HEK293T (cell line): ENCODE data around the gene PLEKHM1.

Source experiments
- ARNT ChIP-seq: fragments of 450-650 bp; IDR thresholded peaks from 2 replicates; pipeline ENCODE4 v1.6.1; 2017; ENCODE audit warnings: mild to moderate bottlenecking
- BHLHE40 ChIP-seq: fragments of 450-650 bp; IDR thresholded peaks from 2 replicates; pipeline ENCODE4 v1.6.1; 2016; ENCODE audit warnings: mild to moderate bottlenecking, moderate library complexity, borderline replicate concordance
- CTBP1 ChIP-seq: fragments of 450-650 bp; IDR thresholded peaks from 2 replicates; pipeline ENCODE4 v1.6.1; 2016; ENCODE audit warnings: borderline replicate concordance
- FOXA1 ChIP-seq: fragments of 450-650 bp; IDR thresholded peaks from 2 replicates; pipeline ENCODE4 v1.6.1; 2016; ENCODE audit warnings: mild to moderate bottlenecking
- FOXK2 ChIP-seq: fragments of 450-650 bp; IDR thresholded peaks from 2 replicates; pipeline ENCODE4 v1.6.1; 2016; ENCODE audit warnings: mild to moderate bottlenecking
- FOXM1 ChIP-seq: fragments of 450-650 bp; IDR thresholded peaks from 2 replicates; pipeline ENCODE4 v1.6.1; 2017; ENCODE audit warnings: mild to moderate bottlenecking, borderline replicate concordance
- HDGF ChIP-seq: fragments of 450-650 bp; IDR thresholded peaks from 2 replicates; pipeline ENCODE4 v1.6.1; 2017; ENCODE audit warnings: antibody characterized with exemption, borderline replicate concordance
- NFRKB ChIP-seq: fragments of 450-650 bp; IDR thresholded peaks from 2 replicates; pipeline ENCODE4 v1.6.1; 2016; ENCODE audit warnings: mild to moderate bottlenecking, moderate library complexity
- SP1 ChIP-seq: fragments of 450-650 bp; IDR thresholded peaks from 2 replicates; pipeline ENCODE4 v1.6.1; 2017
- SUZ12 ChIP-seq: fragments of 450-650 bp; IDR thresholded peaks from 2 replicates; pipeline ENCODE4 v1.6.1; 2016; ENCODE audit warnings: mild to moderate bottlenecking
- TARDBP ChIP-seq: fragments of 450-650 bp; IDR thresholded peaks from 2 replicates; pipeline ENCODE4 v1.6.1; 2016
- ZNF384 ChIP-seq: fragments of 450-650 bp; IDR thresholded peaks from 2 replicates; pipeline ENCODE4 v1.6.1; 2016

GRCh38 chr17:45451131-45451530, 39.4 kb downstream of the PLEKHM1 start:
- TF ChIP-seq HDGF (no peak), SUZ12 (no peak), ZNF384 (no peak), NFRKB (no peak), BHLHE40 (no peak), FOXM1 (no peak), TARDBP (no peak), CTBP1 (no peak), FOXK2 (no peak), FOXA1 (no peak), SP1 (no peak), ARNT (no peak)
